HG03571 (cell line): ENCODE data around the gene SLC24A4.

ENCODE experiments used
- ATAC-seq: cut with Tn5 transposase; IDR thresholded peaks from one replicate; pipeline ENCODE4 v1.9.1; 2021; ENCODE audit not compliant: unreplicated experiment

The SLC24A4 gene

DNA sequence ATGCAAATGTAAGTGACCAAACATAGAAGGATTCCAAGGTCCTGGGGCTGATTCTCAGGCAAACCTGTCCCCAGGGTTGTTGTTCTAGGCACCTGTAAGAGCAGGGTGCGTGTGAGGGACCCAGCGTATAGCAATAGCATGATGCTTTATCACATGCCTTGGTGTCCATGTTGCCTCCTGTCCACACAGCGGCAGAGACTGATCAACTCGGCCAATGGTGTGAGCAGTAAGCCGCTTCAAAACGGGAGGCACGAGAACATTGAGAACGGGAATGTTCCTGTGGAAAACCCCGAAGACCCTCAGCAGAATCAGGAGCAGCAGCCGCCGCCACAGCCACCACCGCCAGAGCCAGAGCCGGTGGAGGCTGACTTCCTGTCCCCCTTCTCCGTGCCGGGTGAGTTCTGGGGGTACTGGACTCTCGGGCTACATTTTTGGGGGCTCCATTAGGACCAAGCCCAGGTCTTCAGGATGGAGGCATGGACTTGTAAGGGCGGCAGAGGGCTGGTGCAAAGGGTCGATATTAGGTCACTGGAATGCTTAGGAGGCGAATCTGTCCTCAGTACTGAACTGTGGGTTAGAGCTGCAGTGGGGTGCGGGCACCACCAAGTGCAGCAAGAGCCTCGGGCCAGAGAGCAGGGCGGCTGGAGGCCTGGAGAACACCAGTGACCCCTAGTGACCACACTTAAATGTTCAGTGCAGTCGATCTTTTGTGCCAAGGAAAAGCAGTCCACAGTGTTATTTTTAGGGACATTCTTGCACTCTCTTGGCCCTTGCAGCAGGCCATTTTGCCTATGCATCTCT lies 133.4 kb downstream of the SLC24A4 start:
- ATAC-seq: no peak

DNA sequence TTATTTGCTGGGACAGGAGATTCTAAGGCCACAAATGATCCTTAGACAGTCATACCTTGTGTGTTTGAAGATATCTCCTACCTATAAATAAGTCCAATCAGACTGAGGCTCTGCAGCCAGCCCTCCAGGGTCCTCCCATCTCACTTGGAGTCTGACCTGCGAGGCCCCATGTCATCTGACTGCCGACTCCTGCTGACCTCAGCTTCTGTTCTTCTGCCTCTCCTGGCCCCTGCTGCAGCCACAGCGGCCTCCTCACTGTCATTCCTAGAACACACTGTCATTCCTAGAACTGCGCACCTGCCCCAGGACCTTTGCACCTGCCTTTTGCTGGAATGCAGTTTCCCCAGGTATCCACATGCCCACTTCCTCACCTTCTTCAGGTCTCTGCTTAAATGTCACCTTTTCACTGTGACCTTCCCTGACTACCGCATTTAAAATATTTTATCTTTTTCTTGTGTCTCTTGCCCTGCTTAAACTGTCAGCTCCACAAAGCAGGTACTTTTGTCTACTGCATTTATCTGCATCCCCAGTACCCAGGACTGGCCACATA lies 134.1 kb downstream of the SLC24A4 start:
- ATAC-seq: no peak

DNA sequence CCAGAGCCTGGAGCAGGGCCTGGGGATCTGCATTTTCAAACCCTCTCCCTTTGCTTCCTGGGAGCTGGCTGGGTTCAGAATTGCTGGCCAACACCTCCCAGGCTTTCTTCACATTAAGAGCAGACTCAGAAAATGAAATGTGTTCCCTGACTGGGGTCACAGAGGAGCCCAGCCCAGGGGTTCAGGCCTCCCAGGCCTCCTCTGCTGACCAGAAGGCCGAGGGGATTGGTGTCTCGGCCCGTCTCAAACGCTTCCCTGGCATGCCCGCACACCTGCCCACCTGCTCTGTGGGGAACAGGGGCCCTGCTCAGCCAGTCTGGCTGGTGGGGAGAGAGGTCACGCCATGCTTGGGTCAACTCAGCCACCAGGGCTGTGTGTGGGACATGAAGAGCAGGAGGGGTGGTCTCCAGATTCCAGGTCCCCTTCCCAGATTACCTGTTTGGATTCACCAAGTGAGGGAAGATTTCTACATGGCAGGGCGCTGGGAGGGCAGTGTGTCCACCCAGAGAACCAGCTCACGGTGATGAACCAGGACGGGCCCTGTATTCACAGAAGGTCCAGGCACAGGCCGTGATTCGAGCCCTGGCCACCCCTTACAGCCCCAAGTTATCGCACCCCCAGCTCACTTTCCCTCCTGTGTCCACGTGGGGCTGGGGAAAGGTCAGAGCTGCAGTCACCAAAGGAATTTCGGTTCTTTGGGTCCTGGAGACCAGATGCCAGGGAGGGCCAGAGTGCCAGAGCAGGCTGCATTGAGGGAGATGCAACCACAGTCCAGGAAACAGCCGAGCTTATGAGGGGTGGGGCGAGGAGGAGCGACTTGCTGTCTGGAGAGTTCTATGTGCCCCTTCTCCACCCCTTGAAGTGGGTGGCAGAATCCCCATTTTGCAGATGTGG lies 135.4 kb downstream of the SLC24A4 start:
- ATAC-seq: no peak

DNA sequence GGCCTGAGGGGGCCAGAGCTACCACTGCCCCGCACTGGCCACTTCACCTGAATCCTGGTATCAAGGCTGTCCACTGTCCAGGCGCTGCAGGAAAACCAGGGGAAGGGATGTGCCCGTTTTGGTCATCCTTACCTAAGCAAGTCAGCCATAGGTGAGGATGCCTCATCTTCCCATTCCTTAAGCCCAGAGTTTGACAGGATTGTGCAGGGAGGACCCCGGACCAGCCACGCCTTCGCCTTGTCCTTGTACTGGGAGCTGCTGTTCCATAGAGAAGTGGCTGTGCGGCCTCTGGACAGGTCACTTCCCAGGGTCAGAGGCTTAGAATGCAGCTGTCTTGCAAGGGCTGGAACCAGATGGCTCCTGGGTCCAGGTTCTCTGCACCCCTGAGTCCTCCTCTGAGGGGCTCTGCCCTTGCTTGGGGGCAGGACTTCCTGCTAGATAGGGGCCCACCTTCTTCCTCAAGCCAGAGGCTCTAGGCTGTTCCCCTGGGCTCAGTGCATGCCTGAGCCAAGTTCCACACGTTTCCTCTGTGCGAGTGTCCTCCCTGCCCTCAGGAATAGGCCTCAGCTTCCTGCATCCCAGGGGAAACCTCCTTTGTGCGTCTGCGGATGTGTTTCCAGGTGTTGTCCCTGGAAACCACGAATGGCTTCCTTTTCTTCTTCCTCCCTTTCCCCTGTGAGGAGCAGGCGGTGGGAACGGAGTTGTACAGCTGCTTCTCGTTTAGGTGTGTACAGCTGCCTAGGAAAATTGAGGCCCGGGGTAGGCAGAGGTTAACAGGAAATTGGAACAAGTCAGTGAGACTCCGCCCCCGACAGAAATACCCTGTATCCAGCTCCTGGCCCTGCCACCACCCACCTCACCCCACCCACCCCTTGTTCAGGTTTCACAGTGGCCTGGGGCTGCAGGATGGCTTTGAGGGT lies 136.3 kb downstream of the SLC24A4 start:
- no peak for ATAC-seq

DNA sequence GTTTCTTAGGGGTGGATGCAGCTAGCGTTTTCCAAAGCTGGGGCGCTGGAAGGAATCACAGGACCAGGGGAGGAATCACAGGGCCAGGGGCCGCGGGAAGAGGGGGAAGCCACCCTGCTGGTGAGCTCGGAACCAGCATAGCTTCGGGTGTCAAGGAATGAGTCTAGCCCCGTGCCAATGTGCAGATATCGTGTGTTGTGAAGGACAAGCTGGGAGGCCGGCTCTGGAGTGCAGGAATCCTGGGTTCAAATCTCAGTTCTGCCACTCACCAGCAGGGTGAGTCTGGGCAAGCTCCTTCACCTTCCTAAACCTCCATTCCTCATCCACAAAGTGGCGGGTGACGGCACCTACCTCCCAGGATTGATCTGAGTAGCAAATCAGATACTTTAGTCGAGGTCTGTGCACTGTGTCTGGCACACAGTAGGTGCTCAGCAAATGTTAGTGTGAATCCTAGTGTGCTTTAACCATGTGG lies 137.0 kb downstream of the SLC24A4 start:
- ATAC-seq: no peak

DNA sequence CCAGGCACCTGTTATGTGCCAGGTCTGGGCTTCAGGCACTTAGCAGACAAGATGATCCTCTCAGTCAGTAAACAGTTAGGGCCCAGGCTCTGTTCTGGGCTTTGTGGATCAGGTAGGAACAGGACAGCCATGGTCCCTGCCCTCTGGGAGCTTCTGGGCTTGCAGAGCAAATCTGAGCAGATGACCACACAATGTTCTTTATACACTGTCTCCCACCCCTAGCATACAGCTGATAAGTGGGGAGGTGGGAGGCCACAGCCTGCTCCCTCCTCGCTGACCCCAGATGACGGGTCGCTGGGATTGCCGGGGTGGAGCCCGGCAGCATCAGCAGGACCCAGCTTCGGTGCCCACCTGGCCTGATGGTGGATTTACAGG lies 137.6 kb downstream of the SLC24A4 start:
- no peak for ATAC-seq

DNA sequence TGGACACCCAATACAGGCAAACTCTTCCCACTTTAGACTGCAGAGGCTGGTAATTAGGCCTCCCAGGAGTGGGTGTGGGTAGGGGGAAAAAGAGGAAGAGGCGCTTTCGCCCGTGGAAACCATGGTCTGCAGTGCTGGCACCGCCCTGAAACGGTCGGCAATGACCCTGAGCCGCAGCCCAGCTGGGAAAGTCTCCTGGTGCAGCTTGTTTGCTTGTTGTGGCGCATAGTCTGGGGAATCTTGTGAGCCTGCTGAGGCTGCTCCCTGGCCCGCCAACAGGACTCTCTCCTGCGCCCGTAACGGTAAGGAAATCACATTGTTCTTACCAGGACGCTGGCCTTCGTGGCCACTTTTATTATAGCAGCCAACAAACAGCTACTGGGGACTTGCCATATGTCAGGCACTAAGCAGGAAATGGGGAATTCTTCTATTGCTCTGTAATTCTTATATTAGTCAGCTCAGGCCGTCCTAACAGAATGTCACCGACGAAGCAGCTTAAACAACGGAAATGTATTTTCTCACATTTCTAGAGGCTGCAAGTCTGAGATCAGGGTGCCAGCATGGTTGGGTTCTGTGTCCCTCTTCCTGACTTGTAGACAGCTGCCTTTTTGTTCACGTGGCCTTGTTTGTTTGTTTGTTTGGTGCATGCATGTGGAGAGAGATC lies 138.1 kb downstream of the SLC24A4 start:
- ATAC-seq: peak; percentile 50

DNA sequence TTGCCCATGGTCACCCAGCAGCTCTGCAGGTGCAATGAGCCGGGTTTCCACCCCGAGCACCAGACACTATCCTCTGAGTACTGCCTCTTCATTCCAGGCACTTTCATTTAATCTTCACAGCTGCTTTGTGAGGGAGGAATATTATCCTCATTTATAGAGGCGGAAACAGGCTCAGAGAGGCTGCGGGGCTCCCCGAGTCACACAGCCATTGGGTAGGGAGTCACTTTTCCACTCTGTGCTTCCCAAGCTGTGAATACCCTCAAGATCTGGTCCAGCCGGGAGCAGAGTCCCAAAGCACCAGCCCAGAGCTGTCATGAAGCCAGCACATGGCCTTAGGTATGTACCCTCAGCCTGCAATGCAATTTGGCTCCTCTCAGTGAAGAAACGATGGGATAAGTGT lies 138.9 kb downstream of the SLC24A4 start:
- ATAC-seq: no peak

DNA sequence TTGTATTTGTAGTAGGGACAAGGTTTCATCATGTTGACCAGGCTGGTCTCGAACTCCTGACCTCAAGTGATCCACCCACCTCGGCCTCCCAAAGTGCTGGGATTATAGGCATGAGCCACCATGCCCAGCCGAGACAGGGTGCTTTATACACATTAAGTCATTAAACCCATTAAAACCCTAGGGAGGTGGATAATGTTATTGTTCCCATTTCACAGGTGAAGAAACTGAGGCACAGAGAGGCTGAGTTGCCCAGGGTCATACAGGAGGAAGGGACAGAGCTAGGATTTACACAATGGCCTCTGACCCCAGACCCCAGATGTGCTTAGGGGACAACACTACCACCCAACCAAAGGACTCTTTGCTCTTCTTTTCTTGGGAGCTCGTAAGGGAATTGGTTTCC lies 139.6 kb downstream of the SLC24A4 start:
- no peak for ATAC-seq

DNA sequence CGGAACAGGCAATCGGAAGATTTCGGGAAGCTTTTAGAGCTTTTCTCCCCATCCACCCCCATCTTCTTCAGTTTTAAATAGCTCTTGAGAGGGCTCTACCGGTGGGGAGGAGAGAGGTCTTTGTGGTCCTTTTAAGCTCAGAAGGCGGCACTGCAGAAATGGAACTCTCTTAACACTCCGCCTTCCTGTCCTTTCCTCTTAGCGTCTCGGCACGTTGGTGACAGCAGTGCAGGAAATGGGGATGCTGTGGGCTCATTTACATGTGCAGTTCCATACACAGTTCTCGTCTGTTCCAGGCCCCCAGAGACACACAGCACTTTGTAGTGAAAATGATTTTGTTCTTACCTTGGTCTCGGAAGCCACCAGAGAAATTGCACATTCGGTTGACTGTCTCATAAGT lies 140.2 kb downstream of the SLC24A4 start:
- ATAC-seq: no peak

DNA sequence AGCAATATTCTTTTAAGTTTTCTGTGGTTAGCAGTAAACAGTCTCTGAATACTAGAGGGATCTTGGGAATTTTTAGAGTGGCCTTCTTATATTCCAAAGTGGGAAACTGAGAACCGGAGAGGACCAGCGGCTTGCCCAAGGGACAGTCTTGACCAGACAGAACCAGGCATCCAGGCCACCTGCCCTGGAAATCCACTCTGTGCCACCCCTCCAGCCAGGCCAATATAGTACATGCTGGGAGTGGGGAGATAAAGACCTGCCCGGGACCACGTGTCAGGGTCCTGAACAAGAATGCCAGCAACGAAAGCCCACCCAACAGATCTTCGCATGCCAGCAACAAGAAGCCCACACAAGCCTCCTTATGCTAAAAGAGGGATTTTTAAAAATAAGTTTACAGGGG lies 141.2 kb downstream of the SLC24A4 start:
- no peak for ATAC-seq

DNA sequence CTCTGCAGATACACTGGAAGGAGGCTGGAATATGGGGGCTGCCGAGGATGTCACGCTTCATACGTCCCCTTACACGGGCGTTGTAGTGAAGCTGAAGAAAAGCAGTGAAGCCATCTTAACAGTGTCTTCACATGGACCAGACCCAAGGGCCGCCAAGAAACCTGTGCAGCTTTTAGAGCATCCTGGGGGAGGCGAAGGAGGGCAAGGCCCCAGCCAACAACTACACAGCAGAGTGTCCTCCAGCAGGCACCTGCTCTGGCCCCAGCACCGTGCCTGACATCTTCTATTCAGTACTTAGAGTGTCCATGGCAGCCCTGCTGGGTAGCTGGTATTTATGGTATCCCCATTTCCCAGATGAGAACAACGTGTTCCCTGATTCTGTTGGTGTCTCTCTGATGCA lies 141.8 kb downstream of the SLC24A4 start:
- no peak for ATAC-seq

DNA sequence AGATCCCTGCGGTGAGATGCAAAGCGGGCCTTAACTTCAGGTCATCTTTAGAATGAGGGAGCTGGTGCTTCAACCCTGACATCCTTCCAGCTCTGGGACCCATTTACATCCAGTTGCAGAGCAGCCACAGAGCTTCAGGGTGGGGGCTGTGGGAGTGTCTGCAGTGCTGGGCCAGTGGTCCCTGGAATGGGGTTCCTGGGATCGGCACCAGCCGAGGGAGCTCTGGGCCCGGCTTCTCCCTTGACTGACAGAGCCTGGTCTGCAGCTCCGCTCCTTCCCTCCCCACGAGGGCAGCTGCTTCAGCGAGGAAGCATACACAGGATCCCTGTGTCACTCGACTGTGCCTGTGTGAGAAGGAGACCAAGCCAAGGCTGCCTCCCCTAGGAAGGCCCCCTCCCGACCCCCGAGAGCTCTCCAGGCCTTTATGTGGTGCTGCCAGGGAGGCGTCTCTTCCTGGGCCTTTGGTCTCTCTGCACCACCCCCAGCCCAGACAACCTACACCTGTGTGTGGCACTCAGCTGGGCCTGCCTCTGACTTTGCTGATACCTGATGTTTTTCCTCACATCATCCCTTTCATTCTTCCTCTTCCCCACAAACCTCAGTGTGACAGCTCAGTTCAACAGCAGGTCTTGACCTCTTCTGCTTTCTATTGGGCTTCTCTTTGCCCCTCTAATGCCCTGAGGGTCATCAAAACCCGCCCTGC lies 142.5 kb downstream of the SLC24A4 start:
- no peak for ATAC-seq

DNA sequence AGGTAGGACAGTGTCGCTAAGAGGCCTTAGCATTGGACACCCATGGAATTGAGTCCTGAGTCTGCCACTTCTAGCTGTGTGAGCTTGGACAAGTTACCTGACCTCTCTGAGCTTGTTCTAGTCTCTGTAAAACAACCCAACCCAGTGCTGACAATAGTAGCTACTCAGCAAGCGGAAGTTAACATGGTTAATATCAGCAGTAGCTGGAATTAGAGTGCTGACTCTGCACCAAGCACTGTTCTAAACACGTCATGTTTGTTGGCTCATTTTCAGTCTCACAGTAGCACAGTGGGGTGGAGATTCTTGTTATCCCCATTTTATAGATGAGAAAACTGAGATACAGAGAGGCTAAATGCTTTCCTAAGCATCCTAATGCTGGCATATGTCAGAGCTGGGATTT lies 143.1 kb downstream of the SLC24A4 start:
- ATAC-seq: no peak

DNA sequence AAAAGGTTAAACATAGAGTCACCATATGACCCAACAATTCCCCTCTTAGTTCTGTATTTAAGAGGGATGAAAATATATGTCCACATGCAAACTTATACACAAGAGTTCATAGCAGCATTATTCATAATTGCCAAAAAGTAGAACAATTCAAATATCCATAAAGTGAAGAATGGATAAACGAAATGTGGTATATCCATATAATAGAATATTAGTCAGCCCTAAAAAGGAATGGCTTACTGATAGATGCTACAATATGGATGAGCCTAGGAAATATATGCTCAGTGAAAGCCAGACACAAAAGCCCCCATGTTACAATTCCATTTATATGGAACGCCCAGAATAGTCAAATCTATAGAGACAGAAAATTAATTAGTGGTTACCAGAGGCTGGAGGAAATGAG lies 146.6 kb downstream of the SLC24A4 start:
- ATAC-seq: no peak

DNA sequence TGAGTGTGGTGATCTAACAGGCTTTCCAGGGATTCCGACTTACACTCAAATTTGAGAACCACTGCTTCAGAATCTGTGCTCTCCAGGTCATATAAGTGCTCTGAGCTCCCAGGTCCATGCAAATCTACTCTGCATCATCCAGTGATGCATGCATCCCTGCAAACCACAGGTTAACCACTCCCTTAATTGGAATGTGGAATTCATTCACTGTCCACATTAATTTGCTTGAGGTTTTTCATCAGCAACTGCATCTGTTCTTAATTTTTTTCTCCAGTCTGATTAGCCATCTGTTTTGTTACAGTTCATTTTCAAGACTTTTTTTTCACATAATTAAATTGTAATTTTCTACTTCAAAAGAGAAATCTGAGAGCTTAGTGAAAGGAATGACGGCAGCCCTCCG lies 147.2 kb downstream of the SLC24A4 start:
- ATAC-seq: no peak

DNA sequence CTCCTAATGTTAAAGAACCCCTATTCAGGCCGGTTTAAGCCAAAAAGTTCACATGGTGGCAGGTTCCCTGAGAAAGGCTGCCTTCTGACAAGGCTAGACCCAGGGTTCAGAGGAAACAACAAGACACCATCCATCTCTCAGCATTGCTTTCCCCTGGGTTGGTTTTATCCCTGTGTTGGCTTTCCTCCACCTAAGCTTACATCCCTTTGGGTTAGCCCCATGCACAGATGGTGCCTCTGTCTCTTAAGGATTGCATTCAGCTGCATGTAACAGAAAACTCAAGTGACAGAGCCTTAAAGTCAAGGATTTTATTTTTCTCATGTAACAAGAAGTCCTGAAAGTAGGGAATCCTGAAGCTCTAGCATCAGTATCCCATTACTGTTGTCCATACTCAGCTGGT lies 147.8 kb downstream of the SLC24A4 start:
- ATAC-seq: no peak

DNA sequence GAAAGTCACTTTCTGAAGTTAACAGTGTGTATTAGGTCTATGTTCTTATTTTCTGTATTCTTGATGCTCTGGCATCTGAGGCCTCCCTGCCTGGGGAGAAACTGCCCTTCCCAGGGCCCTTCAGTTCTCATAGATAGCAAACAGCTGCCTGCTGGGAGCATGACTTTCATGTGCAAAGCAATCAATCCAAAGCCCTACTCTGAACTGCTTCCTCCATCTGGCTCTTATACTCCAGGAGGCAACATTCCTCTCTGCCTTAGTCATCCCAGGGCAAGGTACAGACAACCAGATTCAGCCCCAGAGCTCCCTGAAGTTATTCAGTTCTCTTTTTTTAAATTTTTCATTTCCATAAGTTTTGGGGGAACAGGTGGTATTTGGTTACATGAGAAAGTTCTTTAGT lies 149.0 kb downstream of the SLC24A4 start:
- ATAC-seq: no peak

DNA sequence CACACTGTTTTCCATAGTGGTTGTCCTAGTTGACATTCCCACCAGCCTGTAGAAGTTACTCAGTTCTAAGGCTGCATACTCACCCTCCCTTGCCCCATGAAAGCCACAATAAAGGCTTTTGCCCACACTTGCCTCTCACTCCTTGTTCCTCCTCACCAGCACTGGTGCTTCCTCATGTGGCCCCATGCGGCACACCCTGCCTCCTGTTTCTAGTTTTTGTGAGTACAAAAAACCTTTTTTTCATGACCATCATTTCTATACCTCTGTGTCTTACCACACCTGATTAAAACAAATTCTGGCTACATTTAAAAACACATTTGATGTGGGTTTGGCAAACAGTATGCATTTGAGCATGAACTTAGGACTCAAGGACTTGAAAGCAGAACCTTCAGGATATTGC lies 149.9 kb downstream of the SLC24A4 start:
- ATAC-seq: no peak
